GM20000 (cell line): ENCODE data around the gene ALAD.

Source experiments
- DNase-seq: peaks from one replicate; pipeline ENCODE4 v3.0.0; 2012; ENCODE audit warnings: low spot score
- CTCF ChIP-seq: IDR thresholded peaks from 2 replicates; pipeline ENCODE4 v1.5.1; 2012; ENCODE audit warnings: mild to moderate bottlenecking, control low read depth; ENCODE audit errors: extremely low read depth, missing control alignments

Gene ALAD

DNA sequence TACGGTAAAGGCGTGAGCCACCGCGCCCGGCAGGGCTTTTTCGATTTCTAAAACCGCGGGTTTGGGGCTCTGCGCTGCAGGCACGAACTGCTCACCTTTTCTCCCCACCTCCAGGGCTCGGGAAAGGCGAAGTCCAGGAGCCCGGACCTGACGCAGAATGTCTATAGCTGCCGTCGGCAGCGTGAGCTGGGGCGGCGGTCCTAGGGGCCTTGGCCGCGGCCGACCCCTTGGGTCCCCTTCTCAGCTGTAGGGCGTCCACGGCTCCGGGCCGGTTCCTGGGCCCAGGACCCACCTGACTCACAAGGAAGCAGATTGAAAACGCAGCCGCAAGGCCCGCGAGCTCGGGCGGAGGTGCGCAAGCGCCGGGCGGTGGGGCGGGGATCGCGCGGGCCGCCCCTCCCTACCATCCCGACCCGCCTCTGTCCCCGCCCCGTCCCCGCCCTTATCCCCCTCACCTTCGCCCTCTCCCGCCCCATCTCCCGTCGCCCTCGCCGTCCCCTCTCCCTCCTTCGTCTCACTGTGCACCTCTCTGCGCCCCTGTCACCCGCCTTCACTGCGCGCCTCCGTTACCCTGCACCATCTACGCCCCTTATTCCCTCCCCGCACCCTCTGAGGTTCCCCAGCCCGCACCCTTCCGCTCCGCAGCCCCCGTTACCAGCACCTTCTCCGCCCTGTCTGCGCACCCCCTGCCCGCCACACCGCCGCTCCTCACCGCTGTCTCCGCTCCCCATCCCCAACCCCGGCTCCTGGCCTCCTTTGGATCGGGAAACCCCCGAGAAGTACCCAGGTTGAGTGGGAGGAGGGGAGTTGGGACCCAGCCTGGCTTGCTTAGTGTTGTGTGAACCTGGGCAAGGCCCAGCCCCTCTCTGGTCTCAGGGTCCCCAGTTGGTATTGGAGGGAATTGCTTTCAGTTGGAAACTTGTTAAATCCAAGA is 24.2 kb downstream of the ALAD start, which contains the start of gene HDHD3:
Gene HDHD3, minus strand, starts transcription at position 353 of the 934 bp plus-strand sequence. CDS start 2,632 bp downstream, outside the sequence.
- no peak for TF ChIP-seq CTCF
- DNase-seq: peak; percentile 92

- no peak for DNase-seq
- TF ChIP-seq CTCF: no peak
Measured at GRCh38 chr9:113375057-113376023, 25.7 kb downstream of the ALAD start.

DNA sequence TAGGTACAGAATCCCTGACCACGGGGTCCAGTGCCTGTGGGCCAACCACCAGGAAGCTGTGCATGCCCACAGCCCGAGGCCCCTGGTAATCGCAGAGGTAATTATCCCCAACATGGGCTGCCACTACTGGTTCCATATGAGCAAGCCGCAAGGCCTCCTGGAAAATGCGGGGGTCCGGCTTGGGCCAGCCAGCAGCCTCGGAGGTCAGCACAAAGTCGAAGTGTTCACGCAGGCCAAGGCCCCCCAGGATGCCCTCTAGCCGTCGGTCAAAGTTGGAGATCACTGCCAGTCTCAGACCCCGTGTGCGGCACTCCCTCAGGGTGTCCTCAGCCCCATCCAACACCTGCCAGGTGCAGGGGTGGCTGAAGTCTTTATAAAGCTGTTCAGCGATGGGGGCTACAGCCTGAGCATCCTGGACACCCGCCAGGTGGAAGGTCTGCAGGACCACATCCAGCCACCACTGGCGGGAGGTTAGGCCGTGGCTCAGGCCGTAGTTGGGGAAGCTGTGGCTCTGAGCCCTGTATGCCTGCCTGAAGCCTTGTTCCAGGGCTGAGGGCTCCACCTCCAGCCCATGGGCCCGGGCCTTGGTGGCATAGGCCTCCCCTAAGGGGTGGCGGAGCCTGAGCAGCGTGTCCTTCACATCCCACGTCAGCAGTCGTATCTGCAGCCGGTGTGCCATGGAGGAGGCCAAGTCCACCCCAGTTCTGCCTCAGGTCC is 27.2 kb downstream of the ALAD start:
- no peak for DNase-seq
- TF ChIP-seq CTCF: no peak

- TF ChIP-seq CTCF: no peak
- no peak for DNase-seq
Measured at GRCh38 chr9:113373256-113373655, 27.8 kb downstream of the ALAD start.

- no peak for TF ChIP-seq CTCF
Measured at GRCh38 chr9:113372059-113372458, 29.0 kb downstream of the ALAD start.

GRCh38 chr9:113370806-113371325 is 30.2 kb downstream of the ALAD start:
- no peak for TF ChIP-seq CTCF
- no peak for DNase-seq

More at GRCh38 chr9:113372059-113372458, 29.0 kb downstream of the ALAD start:
- DNase-seq: no peak
